Fibroblast of villous mesenchyme (primary cell): ENCODE results near the gene WNK1. TPM values are rescaled to one million over a fixed set of nuclear protein-coding genes. Genes with fewer than 3 reads are reported as not detected.
"Not testable (repeated sequence)": the region's sequence is repeated elsewhere in the genome, so short reads cannot be mapped to it uniquely, and the experiment has no call there.

Source experiments
- DNase-seq: peaks from one replicate; pipeline ENCODE4 v3.0.0-alpha.2; 2010; ENCODE audit warnings: low read depth
- H3K4me3 ChIP-seq: 2 replicates; pipeline ENCODE4 v1.5.1; 2011; ENCODE audit warnings: low read depth, mild to moderate bottlenecking, low read length
- total RNA-seq: library from RNA; depleted of rRNA; stranded (reverse); fragments of >200 nt; gene quantifications from 2 replicates; pipeline ENCODE4 v1.2.3, GENCODE V29; 2012
- TF ChIP-seq, protein P1 (sequence below): IDR thresholded peaks from 2 replicates; pipeline ENCODE4 v1.5.1; 2012; ENCODE audit warnings: low read depth, mild to moderate bottlenecking, low read length; ENCODE audit not compliant: insufficient read depth

WNK1 gene
- total RNA-seq, result 70.5 and 92.4 TPM in 2 replicates

DNA sequence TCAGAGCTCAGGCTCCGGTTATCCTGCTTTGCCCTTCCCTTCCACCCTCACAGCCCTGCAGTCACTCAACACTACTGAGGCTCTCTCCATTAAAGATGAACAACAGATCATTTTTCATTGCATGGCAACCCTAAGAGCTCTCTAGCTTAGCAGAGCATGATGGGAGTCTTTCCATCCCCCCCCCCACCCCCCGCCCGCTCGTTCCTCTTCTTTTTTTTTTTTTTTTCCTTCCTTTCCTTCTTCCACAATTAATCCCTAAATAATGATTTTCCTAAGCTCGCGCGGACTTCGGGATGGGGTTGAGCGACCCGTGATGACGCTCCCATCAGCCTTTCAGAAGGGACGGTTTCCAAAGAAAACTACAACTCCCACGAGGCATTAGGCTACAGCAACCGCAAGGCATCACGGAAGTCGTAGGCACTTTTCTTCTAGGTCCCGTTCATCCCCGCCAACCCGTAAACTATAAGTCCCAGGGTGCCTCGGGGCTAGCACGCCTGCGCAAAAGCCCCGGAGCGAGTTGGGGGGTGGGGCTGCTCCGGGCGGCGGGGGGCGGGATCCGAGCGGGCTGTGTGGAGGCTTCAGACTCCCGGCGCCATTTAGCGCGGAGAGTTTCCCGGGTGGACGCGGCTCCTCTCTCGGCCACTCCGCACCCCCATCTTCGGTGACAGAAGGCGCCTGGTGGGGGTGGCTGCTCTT lies at the start of gene WNK1:
Gene WNK1, plus strand, starts transcription at position 581 of the 696 bp plus-strand sequence. CDS start 987 bp downstream, outside the sequence.
- peak within 1 kb of the TSS; percentile 91 for H3K4me3 ChIP-seq
- TF ChIP-seq, protein P1, sequence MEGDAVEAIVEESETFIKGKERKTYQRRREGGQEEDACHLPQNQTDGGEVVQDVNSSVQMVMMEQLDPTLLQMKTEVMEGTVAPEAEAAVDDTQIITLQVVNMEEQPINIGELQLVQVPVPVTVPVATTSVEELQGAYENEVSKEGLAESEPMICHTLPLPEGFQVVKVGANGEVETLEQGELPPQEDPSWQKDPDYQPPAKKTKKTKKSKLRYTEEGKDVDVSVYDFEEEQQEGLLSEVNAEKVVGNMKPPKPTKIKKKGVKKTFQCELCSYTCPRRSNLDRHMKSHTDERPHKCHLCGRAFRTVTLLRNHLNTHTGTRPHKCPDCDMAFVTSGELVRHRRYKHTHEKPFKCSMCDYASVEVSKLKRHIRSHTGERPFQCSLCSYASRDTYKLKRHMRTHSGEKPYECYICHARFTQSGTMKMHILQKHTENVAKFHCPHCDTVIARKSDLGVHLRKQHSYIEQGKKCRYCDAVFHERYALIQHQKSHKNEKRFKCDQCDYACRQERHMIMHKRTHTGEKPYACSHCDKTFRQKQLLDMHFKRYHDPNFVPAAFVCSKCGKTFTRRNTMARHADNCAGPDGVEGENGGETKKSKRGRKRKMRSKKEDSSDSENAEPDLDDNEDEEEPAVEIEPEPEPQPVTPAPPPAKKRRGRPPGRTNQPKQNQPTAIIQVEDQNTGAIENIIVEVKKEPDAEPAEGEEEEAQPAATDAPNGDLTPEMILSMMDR, result no peak
- DNase-seq, result peak; percentile 99

GRCh38 chr12:704516-705242 lies 47.7 kb upstream of the WNK1 start:
- no peak overlapping the region for H3K4me3 ChIP-seq
- TF ChIP-seq, protein P1, result no peak

GRCh38 chr12:708084-708483 lies 44.3 kb upstream of the WNK1 start:
- not testable (repeated sequence) for H3K4me3 ChIP-seq, DNase-seq

More at GRCh38 chr12:704516-705242, 47.7 kb upstream of the WNK1 start:
- DNase-seq, result no peak

DNA sequence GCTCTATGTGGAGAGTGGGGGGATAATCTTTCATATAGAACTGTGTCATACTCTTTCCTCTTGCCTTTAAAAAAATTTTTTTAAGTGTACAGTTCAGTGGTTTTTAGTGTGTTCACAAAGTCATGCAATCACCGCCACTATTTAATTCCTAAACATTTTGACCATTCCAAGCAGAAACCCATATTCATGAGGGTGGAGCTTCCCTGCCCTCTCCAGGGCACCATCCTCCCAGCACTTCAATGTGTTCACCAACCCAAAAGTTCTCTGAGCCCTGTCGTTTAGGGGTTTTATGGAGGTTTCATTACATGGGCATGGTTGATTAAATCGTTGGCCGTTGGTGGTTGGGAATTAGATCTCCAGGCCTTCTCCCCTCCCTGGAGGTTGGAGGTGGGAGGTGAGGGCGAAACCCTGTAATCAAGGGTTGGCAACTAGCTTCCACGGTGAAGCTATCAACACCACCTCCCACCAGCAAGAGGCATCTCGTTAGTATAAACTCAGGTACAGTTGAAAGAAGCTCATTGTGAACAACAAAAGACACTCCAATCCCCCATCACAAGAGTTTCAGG lies 42.8 kb upstream of the WNK1 start:
- H3K4me3 ChIP-seq, result no peak overlapping the region
- TF ChIP-seq, protein P1, result no peak
- no peak for DNase-seq

DNA sequence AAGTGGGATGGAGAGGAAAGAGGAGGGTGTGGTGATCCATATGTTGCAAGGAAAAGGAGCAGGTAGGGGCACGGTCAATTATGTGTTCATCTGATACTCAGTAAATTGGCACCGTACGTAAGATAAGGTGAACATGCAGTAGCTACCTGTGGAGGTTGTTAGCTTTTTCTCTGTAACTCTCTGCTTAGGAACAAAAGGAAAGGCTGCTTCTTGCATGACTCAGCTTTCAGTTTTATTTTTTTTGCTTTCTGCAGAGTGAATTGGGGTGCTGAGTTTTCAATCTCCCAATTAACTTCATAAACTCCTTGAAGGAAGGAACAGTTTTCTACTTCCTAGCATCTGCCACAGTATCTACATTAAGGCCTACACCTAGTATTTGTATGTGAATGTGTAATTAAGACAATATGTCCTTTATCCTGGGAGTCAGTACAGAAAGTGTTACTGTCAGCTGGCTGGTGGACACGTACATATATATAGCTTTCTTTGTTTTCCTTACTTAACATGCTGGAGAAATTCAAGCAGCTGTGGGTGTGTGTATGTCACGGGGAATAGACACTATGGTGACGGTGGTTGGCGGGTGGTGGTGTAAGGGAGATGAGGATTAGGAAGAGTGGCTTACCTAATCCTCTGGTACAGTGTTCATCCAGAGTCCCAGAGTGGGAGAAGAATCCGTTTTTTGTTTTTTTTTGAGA lies 40.1 kb upstream of the WNK1 start:
- TF ChIP-seq, protein P1, result no peak
- DNase-seq, result no peak
- no peak overlapping the region for H3K4me3 ChIP-seq

DNA sequence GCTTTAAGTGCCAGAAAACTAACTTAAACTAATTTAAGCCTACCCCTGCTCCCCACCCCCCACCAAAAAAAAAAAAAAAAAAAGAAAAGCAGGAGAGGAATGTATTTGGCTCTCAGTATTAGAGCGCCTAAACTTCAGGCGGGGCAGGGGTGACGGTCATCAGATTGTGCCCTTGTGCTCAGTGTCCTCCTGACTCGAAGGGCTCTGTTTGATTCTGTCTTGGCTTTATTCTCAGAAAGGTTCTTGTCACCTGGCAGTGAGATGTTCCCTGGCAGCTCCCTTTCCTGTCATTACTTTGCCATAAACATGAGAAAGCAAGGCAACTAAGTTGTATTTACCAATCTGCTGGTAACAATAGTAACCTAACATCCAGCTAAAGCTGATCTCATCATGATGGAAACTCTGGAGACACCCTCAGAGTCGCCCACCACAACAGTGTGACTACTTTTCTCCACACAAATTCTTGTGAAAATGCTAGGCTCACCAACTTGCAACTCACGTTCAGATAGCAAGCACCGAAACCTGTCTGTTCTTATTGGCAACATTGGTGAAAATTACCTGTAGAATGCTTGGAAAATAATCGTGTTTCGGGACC lies 39.0 kb upstream of the WNK1 start:
- no peak for DNase-seq
- no peak overlapping the region for H3K4me3 ChIP-seq
- TF ChIP-seq, protein P1, result no peak
